ENCODE results near the gene HOXC10.

GRCh38 chr12:53995378-53996239, 10.7 kb downstream of the HOXC10 start:
- TF ChIP-seq POLR2A (IDR thresholded peaks at IDR 0.05; ENCODE audit: borderline replicate concordance, extremely low read depth, insufficient read depth, insufficient read length) (peak; percentile 61), RAD21 (IDR thresholded peaks at IDR 0.05; ENCODE audit: low read depth) (no peak), ATF3 (IDR thresholded peaks at IDR 0.05) (no peak), CTCF (IDR thresholded peaks at IDR 0.05 in 2 of 3, conservative IDR thresholded peaks at IDR 0.05 in 1 of 3; ENCODE audit: borderline replicate concordance in 1 of 3, insufficient read depth in 1 of 3, low read depth in 2 of 3, low read length in 2 of 3) (no peak), POLR2AphosphoS5 (IDR thresholded peaks at IDR 0.05; ENCODE audit: low read depth, low read length) (peak; percentile 79), EZH2 (IDR thresholded peaks at IDR 0.05) (no peak)
